ENCODE results near the gene GARIN5A. TPM values are rescaled to one million over a fixed set of nuclear protein-coding genes. Genes with fewer than 3 reads are reported as not detected.

GARIN5A gene
- total RNA-seq, 1 experiment from 2014 or later, result 2.0 TPM

DNA sequence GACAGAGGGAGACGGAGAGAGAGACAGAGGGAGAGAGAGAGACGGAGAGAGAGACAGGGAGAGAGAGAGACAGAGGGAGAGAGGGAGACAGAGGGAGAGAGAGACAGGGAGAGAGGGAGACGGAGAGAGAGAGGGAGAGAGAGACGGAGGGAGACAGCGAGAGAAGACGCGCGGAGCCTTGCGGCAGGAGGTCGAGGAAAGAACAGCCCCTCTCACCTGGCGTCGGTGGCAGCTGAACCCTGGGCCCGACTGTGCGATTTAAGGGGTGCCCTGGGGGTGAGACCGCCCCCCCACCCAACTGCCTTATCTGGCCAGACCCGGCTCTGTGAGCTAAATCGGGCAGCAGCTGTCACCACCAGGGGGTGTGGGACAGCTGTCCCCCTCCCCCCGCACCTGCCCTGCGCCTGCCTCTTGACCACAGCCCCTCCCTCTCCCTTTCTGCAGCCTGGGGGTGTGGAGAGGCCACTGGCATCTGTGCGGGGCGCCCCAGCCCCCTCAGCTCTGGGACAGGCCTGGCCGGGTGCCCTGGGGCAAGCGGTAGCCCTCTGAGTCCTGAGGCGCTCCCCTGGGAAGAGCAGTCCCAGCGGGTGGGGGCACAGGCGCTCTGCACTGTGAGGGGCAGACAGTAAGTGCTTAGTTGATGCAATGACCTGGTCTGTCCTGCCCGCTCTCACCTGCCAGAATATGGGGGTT is 23.6 kb upstream of the GARIN5A start:
- H3K27me3 ChIP-seq (ENCODE audit: control insufficient read depth, insufficient read depth, low read length), result no peaks in the 10 kb centered on the region
- CTCF ChIA-PET, result no interaction called here
- H3K4me3 ChIP-seq (ENCODE audit: low read depth in 2 of 2, low read length in 2 of 2), result no peak overlapping the region
- no peak overlapping the region for H3K27ac ChIP-seq (ENCODE audit: low read length)
- intact Hi-C loops (cut with micrococcal nuclease; ENCODE audit: unreplicated experiment), result no loop called here
- DNase-seq (ENCODE audit: low read depth, low spot score) (no peak), ATAC-seq (peak; percentile 57)
- no TSS peak for BruUV-seq (replicated peaks)
- POLR2A ChIA-PET, result no interaction called here
- H3K36me3 ChIP-seq (ENCODE audit: control insufficient read depth, insufficient read depth, low read length), result no peaks in the 10 kb centered on the region
- H3K9me3 ChIP-seq (ENCODE audit: control insufficient read depth, insufficient read depth, low read depth, low read length), result no peaks in the 10 kb centered on the region
- in situ Hi-C loops (cut with HindIII; ENCODE audit: low pct_unique_long_range_greater_than_20kb, low sequenced_read_pairs), result no loop called here
- peaks cover 6% of the 10 kb centered on the region for H3K4me1 ChIP-seq (ENCODE audit: control insufficient read depth, insufficient read depth, low read length)
- no peak for TF ChIP-seq TCF7L2 (IDR thresholded peaks at IDR 0.05; ENCODE audit: low read depth, low read length)
- TF ChIP-seq POLR2AphosphoS5 (IDR thresholded peaks at IDR 0.05; ENCODE audit: low read depth, low read length), result no peak
- TF ChIP-seq, protein P1, sequence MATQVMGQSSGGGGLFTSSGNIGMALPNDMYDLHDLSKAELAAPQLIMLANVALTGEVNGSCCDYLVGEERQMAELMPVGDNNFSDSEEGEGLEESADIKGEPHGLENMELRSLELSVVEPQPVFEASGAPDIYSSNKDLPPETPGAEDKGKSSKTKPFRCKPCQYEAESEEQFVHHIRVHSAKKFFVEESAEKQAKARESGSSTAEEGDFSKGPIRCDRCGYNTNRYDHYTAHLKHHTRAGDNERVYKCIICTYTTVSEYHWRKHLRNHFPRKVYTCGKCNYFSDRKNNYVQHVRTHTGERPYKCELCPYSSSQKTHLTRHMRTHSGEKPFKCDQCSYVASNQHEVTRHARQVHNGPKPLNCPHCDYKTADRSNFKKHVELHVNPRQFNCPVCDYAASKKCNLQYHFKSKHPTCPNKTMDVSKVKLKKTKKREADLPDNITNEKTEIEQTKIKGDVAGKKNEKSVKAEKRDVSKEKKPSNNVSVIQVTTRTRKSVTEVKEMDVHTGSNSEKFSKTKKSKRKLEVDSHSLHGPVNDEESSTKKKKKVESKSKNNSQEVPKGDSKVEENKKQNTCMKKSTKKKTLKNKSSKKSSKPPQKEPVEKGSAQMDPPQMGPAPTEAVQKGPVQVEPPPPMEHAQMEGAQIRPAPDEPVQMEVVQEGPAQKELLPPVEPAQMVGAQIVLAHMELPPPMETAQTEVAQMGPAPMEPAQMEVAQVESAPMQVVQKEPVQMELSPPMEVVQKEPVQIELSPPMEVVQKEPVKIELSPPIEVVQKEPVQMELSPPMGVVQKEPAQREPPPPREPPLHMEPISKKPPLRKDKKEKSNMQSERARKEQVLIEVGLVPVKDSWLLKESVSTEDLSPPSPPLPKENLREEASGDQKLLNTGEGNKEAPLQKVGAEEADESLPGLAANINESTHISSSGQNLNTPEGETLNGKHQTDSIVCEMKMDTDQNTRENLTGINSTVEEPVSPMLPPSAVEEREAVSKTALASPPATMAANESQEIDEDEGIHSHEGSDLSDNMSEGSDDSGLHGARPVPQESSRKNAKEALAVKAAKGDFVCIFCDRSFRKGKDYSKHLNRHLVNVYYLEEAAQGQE (IDR thresholded peaks at IDR 0.05; ENCODE audit: insufficient read depth in 1 of 2, low read depth in 2 of 2, low read length in 1 of 2), result no peak
- TF ChIP-seq SIN3A (IDR thresholded peaks at IDR 0.05; ENCODE audit: borderline replicate concordance, insufficient read depth, low read depth, low read length), result no peak
- TF ChIP-seq, protein P2, sequence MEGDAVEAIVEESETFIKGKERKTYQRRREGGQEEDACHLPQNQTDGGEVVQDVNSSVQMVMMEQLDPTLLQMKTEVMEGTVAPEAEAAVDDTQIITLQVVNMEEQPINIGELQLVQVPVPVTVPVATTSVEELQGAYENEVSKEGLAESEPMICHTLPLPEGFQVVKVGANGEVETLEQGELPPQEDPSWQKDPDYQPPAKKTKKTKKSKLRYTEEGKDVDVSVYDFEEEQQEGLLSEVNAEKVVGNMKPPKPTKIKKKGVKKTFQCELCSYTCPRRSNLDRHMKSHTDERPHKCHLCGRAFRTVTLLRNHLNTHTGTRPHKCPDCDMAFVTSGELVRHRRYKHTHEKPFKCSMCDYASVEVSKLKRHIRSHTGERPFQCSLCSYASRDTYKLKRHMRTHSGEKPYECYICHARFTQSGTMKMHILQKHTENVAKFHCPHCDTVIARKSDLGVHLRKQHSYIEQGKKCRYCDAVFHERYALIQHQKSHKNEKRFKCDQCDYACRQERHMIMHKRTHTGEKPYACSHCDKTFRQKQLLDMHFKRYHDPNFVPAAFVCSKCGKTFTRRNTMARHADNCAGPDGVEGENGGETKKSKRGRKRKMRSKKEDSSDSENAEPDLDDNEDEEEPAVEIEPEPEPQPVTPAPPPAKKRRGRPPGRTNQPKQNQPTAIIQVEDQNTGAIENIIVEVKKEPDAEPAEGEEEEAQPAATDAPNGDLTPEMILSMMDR (IDR thresholded peaks at IDR 0.05), result no peak

DNA sequence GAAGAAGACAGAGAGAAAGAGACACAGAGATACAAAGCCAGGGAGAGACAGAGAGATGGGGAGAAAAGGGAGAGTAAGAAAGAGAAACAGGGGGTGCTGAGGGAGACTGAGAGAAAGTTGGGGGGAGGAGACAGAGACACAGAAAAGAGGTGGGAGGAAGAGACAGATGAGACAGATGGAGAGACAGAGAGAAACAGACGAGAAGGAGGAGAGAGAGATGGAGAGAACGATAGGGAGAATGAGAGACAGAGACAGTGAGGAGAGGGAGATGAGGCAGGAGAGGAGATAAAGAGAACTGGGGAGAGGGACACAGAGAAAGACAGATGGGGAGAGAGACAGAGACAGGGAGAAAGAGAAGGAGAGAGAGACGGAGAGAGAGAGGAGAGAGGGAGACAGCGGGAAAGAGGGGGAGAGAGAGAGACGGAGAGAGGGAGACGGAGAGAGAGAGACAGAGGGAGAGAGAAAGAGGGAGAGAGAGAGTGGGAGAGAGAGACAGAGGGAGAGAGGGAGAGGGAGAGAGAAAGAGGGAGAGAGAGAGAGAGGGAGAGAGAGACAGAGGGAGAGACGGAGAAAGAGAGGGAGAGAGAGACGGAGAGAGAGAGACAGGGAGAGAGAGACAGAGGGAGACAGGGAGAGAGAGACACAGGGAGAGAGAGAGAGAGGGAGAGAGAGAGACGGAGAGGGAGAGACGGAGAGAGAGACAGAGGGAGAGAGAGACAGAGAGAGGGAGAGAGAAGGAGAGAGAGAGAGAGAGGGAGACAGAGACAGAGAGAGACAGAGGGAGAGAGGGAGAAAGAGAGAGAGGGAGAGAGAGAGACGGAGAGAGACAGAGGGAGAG is 21.8 kb upstream of the GARIN5A start:
- Histone ChIP-seq H3K9me3 (ENCODE audit: control insufficient read depth, insufficient read depth, low read depth, low read length) (no peaks in the 10 kb centered on the region), H3K36me3 (ENCODE audit: control insufficient read depth, insufficient read depth, low read length) (no peaks in the 10 kb centered on the region), H3K27me3 (ENCODE audit: control insufficient read depth, insufficient read depth, low read length) (no peaks in the 10 kb centered on the region), H3K4me1 (ENCODE audit: control insufficient read depth, insufficient read depth, low read length) (peaks cover 6% of the 10 kb centered on the region), H3K4me3 (ENCODE audit: low read depth in 2 of 2, low read length in 2 of 2) (no peak overlapping the region), H3K27ac (ENCODE audit: low read length) (no peak overlapping the region)
- CTCF ChIA-PET, result no interaction called here
- TF ChIP-seq TCF7L2 (IDR thresholded peaks at IDR 0.05; ENCODE audit: low read depth, low read length) (no peak), SIN3A (IDR thresholded peaks at IDR 0.05; ENCODE audit: borderline replicate concordance, insufficient read depth, low read depth, low read length) (no peak), POLR2AphosphoS5 (IDR thresholded peaks at IDR 0.05; ENCODE audit: low read depth, low read length) (no peak)
- TF ChIP-seq, protein P1 (IDR thresholded peaks at IDR 0.05; ENCODE audit: insufficient read depth in 1 of 2, low read depth in 2 of 2, low read length in 1 of 2), result no peak
- TF ChIP-seq, protein P2 (IDR thresholded peaks at IDR 0.05), result no peak
- intact Hi-C loops (cut with micrococcal nuclease; ENCODE audit: unreplicated experiment), result no loop called here
- in situ Hi-C loops (cut with HindIII; ENCODE audit: low pct_unique_long_range_greater_than_20kb, low sequenced_read_pairs), result no loop called here
- POLR2A ChIA-PET, result no interaction called here
- no TSS peak for BruUV-seq (replicated peaks)
- ATAC-seq, result no peak
- no peak for DNase-seq (ENCODE audit: low read depth, low spot score)

All from Panc1 (cell line).